GM12874 (cell line): ENCODE results near the gene SH3PXD2A.

Experiments used
- CTCF ChIP-seq: IDR thresholded peaks from 2 replicates; pipeline ENCODE4 v1.5.1; 2011; ENCODE audit warnings: low read depth, mild to moderate bottlenecking, control low read depth, low read length, moderate library complexity; ENCODE audit not compliant: insufficient read depth

The SH3PXD2A gene

DNA sequence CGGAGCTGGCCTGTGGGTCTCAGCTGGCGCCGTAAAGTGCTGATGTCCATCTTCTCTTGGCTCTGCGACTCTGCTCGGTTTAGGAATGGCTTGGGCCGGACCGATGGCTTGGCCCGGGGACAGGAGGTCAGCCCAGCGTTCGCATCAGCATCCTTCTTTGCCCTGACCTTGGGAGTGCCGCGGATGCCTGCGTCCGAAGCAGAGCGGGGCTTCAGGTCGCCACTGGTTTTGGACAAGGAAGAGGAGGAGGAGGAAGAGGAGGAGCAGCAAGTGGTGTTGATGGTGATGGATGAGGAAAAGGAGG lies 252.6 kb downstream of the SH3PXD2A start:
- no peak for TF ChIP-seq CTCF

DNA sequence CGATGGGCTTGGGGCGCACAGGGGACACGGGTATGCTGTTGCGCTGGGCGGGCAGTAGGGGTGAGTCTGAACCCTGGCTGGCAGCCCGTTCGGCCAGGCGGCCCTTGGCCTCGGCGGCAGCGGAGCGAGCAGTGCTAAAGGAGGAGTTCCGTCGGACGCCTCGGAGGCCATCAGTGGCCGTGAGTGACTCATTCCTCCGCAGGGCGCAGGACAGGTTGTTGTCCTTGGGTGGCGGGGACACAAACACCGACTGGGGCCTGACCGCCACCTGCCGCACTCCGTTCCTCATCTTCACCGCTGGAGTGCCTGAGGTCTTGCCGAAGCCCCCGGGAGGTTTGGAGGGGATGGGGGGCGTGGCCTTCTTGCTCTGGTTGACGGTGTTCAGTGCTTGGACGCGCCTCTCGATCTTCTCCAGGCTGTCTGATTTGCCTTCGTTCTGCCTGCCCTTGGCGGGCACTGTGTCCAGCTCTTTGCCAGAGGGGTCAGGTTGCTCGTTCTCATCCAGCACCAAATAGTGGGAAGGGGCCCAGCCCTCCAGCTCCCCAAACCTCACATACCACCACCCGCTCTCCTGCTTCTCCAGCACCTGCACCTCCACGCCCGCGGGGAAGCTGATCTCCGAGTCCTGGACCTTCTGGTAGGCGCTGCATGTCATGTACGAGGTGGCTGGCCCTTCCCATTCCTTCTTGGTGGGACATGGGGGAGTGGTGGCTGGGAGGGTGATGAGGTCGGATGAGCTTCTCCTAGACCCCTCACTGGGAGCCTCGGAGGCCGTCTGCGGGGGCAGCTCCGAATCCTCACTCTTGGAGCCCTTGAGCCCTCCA lies 253.1 kb downstream of the SH3PXD2A start:
- no peak for TF ChIP-seq CTCF

GRCh38 chr10:103600956-103601569 lies 254.3 kb downstream of the SH3PXD2A start:
- TF ChIP-seq CTCF = no peak

GRCh38 chr10:103600325-103600724 lies 255.1 kb downstream of the SH3PXD2A start:
- TF ChIP-seq CTCF = no peak

DNA sequence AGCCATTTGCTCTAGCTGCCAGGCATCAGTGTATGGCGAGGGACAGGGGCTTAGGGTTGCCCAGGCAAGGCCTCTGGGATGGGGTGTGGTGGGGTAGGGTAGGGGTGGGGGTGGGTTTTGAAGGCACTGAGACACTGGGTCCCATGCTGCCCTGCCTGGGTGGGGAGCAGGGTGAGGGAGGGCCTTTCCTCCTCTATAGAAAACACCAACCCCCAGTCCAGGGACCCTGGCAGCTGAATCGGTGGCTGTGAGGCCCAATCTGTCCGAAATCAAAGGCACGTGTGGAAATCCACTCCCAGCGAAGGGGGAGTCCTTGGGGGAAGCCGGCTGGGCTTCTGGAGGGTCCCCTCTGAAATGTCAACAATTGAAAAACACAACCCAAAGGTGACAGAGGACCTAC lies 255.5 kb downstream of the SH3PXD2A start:
- TF ChIP-seq CTCF = no peak

DNA sequence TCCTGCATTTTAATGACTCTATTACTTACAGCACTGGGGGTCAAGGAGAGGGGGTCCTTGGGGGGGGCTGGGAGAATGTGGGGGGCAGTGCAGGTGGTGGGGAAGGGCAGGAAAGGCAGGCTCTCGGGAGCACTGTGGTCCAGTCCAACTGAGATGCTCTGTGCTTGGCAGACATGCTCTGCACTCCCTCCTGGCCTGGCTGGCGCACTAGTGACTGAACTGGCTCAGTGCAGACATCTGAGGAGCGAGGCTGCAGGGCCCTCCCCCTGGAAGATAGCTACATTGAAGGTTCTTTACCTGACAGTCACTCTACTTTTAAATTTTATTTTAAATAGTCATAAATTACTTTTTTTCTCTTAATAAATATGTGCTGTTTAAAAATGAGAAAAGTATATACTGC lies 256.2 kb downstream of the SH3PXD2A start:
- no peak for TF ChIP-seq CTCF

- peak; percentile 27; the same call in 1 of the 2 replicates for TF ChIP-seq CTCF
Observed at GRCh38 chr10:103598654-103599115, 256.7 kb downstream of the SH3PXD2A start.
